Stimulated activated naive CD4-positive, alpha-beta T cell (primary cell): Measurements from ENCODE around the gene MLH3.
"Not testable (repeated sequence)": the region's sequence is repeated elsewhere in the genome, so short reads cannot be mapped to it uniquely, and the experiment has no call there.

ENCODE experiments used
- DNase-seq, 6 experiments: peaks; one replicate each; lab custom pipeline; 2025; lab: John Stamatoyannopoulos, UW

MLH3 gene

DNA sequence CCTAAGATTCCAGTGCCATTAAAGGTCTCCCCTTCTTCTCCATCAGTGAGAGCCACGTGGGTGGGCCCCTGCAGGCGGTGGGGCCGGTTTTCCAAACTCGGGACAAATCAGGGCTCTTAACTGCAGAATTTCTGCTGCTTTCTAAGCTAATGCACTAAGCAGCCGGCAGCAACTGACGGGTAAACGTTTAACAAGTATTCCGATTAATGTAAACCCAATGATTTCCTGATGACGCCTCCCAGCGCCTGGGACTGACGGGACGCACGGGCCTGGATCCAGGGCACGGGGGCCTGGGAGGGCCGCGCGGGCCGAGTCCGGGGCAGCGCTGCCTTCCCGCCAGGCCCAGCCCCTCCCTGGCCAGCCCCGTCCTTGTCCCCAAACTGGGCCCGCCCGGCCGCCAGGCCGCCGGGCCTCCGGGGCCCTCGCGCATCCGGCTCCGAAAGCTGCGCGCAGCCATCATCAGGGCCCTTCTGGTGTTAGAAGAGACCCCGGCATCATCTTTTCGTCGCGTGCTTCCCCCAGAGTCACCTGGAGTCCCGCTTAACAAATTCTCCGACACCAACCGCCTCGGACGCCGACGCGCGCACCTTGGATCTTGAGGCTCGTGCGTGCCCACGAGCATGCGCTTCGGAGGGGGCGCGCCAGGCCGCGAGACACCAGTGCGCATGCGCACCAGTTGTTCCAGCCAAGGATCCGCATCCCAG lies at the start of gene MLH3:
Gene MLH3 (minus strand): TSS at position 616 of the 704 bp plus-strand sequence. CDS start 1,812 bp downstream, outside the sequence.
- DNase-seq, result peak; percentile 57 to 84 (median 73)

DNA sequence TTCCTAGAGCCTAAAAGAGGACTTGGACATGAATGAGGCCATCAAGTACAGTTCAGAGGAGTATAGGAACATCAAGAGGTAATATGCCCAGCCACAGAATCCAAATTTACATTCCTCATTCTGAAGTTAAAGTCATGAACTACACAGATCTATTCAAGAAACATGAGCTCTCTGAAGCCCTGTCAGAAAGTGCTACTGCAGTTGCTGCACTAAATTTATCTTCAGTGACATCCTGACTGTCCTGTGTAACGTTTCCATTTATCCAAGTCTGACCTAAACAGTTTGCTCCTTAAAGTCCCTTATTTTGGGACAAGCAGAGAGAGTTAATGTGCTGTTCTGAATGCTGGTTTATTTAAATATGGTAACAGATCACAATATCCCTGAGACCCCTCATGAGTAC lies 47.4 kb upstream of the MLH3 start:
- DNase-seq, result no peak

DNA sequence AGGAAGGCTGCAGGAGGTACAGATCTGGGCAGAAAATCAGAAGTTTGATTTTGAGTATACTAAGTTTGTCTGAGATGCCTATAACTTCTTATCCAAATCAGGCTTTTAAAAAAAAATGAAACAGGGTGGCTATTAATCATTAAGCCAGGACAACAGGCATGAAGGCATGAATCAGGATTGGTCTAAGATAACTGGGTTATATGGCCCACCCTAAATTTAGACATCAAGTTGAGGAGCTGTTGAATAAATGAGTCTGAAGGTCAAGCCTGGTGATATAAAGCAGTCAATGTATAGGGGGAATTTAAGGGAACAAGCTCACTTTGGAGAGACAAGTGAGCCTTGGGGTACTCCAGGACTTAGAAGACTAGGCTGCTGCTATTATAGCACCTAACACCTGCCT lies 46.9 kb upstream of the MLH3 start:
- DNase-seq, result no peak

DNA sequence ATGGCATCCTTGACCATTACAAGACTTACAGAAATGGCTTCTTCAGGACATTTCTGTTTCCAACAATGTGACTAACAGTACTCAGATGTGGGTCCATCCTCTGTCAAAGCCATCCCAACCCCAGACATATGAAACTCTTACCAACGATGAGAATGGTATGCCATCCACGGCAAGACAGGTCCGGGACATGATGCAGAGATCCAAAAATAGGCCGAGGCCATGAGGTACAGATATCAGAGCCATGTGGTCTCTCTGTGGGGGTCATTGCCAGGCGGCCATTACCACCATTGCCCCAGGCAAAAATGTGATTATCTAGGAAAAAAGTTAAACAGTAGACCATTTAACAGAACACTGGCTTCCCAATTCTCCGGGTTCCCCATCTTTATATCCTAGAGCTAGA lies 45.7 kb upstream of the MLH3 start:
- DNase-seq, result no peak

DNA sequence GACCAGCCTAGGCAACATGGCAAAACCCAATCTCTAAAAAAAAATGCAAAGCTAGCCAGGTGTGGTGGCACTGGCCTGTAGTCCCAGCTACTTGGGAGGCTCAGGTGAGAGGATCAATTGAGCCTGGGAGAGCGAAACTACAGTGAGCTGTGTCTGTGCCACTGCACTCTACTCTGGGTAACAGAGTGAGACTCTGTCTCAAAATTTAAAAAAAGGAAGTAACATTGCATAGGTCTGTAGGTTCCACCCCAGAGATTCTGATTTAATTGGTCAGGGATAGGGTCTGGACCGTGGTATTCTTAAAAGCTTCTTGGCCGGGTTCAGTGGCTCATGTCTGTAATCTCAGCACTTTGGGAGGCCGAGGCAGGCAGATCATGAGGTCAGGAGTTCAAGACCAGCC lies 44.4 kb upstream of the MLH3 start:
- DNase-seq, result no peak

DNA sequence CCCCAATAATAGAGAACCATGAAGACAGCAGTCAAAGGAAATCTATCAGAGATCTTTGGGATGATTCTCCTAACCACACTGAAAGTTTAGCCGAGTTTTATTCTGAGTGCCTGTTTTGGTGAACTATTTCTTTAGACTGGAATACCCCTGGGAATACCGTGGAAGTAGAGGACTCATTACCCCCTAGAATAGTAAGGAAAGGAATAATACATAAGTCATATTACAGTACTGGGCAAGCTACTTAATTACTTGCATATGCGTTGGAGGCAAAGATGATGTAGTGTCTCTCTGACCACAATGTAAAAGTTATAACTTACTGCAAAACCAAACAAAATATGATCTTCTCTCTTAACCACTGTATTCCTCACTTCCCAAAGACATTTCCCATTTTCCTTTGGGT lies 43.6 kb upstream of the MLH3 start:
- DNase-seq, result no peak

DNA sequence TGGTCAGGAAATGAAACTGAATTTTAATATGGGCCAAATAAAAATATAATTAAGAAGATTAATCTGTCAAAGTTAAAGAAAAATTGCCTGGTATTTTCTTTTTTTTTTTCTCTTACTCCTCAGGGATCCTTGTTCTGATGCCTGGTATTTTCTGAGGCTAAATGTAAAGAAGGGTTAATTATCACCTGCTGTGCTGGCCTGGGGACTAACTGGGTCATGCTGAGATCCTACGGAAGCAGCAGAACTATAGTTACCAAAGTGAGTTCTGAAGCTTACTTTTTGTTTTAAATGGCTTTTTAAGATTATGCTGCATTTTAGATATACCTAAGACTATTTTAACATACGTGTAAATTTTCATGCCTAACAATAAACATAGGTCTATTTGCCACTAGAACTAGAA lies 41.4 kb upstream of the MLH3 start:
- DNase-seq, result no peak

DNA sequence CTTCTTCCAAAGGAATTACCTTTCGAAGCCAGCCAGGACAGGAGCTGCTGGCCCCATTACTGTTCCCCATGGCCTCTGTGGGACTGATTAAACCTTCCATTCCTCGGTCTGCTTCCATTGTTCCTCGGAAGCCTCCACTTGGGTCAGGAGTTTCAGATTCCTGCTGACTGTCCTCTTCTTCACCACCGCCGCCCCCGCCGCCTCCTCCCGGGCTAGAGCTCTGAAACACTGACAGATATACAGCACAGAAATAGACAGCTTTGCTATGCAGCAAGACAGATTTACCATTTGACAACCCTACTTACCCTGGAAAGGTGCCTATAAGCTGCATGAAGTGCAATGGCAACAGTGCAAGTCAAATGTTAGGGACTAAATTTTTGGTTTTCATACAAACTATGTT lies 40.0 kb upstream of the MLH3 start:
- DNase-seq, result no peak

DNA sequence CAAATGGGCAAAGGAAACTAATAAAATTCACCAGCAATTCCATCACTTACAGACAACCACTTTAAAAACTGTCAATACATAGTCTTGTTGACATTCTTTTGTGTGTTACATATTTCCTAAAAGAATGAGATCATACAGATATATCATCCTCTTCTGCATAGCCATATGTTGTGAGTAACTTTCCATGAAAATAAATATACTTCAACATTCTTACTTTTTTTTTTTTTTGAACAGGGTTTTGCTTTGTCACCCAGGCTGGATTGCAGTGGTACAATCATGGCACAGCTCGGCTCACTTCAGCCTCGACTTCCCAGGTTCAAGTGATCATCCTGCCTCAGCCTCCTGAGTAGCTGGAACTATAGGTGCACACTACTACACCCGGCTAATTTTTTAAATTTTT lies 39.1 kb upstream of the MLH3 start:
- DNase-seq, result no peak

DNA sequence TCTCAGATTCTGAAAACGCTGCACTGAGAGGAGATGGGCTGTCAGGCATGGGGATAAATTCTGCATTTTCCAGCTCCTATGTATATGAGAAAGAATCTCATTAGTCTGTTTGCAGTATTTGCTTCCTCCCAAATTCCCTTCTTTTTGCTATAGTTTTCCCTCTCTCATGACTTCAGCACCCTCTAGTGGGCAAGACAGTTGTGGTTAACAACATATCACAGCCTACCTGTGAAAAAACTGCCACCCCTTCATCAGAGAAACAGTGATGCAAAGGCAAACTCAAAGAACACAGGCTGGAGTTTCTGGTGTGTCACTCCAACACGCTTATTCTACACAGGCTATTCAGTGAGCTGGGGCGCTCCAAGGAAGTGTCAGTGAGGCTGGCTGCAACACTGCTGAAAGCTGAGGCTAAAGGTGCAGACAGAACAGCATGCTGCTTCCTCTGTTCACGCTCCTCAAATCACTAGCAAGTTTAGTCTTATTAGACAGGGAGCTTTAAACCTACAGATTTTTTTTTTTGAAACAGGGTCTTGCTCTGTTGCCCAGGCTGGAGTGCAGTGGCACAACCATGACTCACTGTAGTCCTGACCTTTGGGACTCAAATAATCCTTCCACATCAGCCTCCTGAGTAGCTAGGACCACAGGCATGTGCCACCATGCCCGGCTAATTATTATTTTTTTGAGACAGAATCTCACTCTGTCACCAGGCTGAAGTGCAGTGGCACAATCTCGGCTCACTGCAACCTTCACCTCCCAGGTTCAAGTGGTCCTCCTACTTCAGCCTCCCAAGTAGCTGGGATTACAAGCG lies 37.5 kb upstream of the MLH3 start:
- peak in 5 of 6 experiments; percentile 10 to 52 (median 20) for DNase-seq

DNA sequence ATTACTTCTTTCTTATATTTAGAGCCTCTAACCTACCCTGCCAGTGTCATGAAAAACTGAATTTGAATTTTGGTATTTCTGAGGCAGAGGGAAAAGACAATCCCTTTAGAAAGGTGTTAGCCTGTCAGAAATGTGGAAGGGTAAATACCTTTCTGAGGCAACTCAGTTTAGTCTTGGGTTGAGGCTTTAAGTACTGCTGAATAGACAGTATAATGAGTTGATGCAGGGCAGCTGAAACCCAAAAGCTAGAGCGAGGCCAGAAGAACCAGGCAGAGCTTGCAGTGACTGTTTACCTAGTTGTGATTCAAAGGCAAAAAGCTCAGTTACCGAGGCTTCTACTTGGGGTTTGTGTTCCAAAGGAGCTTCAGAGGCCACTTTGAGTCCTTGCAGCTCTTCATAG lies 36.9 kb upstream of the MLH3 start:
- DNase-seq, result no peak

DNA sequence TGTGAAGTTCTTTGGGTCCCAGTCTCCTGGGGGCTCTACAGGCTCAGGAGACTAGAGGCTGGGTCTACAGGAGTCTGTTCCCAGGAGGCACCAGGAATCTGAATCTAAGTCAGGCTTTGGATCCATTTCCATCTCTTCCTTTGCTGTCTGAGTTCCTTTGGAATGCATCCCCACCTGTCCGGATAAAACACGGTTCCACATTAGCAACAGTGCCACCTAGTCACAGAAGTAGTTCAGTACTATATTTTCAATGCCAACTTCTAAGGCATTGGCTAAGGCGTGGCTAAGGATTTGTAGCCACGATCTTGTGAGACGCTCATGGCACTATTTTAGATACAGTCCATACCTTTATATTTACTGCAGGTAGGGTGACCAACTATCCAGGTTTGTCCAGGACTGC lies 33.2 kb upstream of the MLH3 start:
- no peak for DNase-seq

DNA sequence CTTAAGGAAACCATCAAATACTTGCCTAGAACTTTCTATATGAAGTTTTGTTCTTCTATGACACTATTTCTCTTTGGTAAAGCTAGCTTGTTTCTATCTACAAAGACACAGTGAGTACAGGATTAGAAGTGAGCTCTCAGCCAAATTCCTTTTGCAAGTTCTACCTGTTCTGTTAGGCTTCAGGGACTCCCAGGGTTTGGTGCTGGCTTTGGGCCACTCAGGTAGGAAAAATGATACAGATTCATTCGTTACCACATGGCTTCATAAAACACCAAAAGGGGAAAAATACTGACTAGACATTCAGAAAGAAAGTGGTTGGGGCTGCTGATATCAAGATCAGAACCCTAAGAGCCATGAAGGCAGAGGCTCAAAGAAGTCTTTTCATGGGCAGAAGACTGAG lies 32.0 kb upstream of the MLH3 start:
- no peak for DNase-seq

DNA sequence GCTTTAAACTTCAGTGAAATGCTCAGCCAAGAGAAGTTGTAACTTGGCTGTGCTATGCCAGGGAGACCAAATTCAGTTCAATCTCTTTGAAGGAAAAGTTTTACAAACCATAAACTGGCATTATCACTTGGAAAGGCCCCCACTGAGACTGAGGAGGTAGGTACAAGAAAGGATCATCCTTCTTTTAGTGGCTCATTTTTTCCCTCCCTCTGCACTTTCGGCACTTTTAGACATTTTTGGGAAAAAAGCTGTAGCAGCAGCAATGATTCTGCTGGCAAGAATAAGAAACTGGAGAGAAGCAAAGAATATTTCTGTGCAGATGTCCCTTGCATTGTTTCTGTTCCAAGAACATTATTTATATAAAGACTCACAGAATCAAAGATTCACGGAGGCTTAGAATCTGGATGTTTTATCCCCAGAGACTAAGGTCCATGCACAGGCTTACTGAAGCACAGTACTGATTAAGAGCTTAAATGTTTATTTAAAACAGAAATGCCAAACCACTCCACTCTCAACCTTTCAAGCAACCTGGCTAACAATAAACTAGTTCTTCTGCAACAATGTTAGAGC lies 30.5 kb upstream of the MLH3 start:
- DNase-seq, result no peak

DNA sequence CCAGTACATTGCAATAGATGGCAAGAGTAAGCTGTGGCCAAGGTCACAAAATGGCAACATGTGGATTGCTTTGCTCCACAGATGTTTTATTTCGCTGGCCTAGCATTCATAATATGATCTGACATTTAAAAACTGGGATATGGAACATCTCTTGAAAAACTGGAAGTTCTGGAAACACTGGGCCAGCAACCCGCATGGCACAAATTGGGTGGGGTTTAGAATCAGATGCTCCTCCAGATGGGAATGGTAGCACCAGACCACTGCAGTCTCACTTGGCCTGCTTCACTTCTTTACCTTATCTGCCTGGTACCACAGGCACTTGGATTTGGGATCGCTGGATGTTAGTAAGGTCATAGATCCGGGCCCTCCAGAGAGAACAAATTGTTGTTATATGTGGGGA lies 28.3 kb upstream of the MLH3 start:
- DNase-seq, result no peak

DNA sequence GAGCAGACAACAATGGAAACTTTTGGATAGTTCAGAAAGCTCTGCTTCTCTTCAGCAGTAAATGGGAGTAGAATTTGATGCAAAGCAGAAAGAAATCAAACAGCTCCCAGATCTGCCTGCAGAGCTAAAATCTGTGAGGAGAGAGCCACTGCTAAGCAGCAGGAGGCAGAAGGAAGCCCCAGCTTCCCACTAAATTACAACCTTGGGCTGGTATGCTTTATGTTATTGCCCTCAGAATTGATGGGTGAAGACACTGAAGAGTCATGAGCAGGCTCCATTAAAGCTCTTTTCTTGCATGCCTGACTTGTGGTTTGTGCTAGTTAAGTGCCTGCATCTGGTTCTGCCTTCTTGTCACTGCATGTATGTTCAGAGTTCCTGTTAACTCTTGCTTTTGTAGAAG lies 26.5 kb upstream of the MLH3 start:
- no peak for DNase-seq

DNA sequence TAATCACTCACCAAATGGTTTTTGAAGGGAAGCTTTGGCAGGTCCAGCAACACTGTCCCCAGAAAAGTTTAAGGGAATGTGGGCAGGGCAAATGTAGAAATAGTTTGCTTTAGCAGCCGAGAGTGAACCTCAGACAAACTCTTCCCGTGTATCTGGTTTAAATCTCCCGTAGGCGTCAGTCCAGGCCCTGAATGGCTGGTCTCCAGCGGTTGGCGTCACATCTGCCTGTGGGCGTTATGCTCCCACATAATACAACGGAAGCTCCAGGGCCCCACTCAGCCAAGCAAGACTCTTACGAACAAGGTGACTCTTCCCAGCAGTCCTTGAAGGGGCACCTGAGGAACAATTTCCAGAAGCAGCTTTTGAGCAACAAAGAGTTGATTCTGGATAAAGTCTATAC lies 19.1 kb upstream of the MLH3 start:
- no peak for DNase-seq

DNA sequence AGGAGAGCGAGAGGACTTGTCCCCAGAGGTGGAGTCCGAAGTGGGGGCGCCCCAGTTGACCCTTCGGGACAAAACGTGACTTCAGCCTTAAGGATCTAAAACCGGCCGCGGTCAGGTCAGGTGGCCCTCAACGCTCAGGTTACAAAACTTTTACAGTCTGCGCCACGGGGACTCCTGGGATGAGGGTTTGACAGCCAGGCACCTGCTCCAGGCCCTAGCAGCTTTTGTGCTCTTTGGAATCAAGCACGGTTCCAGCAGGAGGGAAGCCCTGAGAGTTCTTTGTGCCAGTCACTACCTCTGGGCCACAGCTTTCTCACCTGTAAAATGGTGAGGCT lies 18.5 kb upstream of the MLH3 start:
- peak in 1 of 6 experiments; percentile 17 for DNase-seq

DNA sequence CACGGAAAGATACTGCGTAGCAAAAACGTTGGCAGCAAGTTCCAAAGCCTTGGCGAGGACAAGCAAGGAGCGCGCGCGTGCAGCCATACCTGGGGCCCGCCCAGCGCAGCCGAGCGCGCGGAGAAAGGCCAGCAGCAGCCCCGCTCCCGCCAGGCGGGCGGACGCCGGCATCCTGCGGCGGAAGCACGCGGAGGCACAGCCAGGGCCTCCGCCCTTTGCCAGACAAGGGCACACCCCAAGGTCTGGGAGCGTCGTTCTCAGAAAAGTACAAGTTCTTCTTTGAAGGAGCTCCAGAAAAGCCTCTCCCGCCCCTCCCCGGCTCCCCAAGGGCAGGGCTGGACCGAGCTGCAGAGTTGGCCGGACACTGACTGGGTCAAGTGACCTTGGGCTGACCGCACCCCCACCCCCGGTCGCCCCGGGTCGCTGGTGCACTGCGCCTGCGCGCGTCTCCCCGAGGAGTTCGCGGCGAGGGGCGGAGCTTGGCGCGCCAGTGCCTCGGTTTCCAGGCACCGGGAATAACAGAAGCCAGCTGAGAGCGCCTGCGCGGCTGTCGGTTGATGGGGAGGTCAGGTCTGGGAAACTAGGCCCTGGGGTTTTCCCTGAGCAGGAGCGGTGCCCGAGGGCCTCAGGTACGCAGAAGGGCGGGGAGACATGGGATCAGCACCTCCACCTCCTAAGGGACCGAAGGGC lies 18.0 kb upstream of the MLH3 start, which contains the start of gene ZC2HC1C:
Gene ZC2HC1C (plus strand): TSS at position 521 of the 690 bp plus-strand sequence. CDS start 933 bp downstream, outside the sequence.
- peak; percentile 2 to 37 (median 32) for DNase-seq

DNA sequence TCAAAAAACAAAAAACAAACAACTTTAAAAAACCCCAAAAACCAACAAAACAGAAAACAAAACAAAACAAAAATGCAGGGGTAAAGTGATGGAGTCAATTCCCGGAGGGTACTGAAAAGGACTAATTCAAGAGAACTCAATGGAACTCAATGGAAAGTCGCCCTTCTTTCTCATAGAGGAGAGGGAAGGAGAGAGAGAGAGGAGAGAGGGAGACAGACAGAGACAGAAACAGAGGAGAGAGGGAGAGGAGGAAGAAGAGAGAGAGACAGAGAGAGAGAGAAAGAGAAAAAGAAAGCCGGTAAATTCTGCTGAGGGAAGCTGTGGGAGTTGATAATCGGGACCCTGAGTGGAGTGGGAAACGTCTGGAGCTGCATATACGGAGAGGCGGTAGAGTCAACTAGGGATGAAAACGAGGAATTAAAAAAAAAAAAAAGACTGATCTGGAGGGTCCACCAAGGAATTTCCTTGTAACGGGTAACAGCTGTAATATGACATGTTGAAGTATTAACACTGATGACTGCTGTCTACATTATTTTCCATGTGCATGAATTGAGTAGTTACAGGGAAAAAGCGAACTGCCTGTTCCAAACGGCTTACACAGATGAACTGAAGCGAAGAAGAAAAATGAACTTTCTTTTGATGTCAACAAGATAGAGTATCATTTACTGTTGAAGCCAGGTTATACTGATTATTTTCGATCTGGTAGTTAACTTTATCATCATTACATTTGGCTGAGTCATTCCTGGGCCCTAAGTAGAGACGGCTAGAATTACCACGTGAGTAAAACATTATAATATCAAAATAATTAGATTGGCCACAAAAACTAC lies 17.2 kb upstream of the MLH3 start:
- no peak for DNase-seq

DNA sequence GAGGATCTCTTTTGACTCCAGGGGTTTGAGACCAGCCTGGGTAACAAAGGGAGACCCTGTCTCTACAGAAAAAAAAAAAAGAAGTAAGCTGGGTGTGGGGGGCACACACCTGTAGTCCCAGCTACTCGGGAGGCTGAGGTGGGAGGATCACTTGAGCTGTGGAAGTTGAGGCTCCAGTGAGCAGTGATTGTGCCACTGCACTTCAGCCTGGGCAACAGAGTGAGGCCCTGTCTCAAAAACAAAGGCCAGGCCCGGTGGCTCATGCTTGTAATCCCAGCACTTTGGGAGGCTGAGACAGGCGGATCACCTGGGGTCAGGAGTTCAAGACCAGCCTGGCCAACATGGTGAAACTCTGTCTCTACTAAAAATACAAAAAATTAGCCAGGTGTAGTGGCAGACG lies 16.5 kb upstream of the MLH3 start:
- DNase-seq, result not testable (repeated sequence)

DNA sequence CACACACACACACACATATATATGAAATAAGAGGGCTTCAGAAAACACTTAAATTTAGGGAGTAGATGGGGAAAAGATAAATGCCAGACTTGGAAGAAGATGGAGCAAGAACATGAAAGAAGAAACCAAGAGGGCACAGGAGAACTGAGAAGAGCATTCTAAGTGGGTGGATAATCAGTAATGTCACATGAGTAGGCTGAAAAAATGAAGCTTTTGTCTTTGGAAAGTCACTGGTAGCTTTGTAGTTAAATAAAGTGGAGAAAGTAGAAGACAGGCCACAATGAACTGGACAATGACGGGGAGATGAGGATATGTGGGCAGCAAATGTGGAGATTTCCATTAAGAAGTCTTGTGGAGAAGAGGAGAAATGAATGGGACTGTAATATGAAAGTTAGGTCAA lies 15.9 kb upstream of the MLH3 start:
- no peak for DNase-seq
